ENCODE results near the gene HNF1B. TPM values are rescaled to one million over a fixed set of nuclear protein-coding genes. Genes with fewer than 3 reads are reported as not detected.
A peak's percentile ranks its signal among the peaks of the same experiment; 100 is the strongest.
"Not testable (repeated sequence)": the region's sequence is repeated elsewhere in the genome, so short reads cannot be mapped to it uniquely, and the experiment has no call there.

HNF1B gene, protein sequence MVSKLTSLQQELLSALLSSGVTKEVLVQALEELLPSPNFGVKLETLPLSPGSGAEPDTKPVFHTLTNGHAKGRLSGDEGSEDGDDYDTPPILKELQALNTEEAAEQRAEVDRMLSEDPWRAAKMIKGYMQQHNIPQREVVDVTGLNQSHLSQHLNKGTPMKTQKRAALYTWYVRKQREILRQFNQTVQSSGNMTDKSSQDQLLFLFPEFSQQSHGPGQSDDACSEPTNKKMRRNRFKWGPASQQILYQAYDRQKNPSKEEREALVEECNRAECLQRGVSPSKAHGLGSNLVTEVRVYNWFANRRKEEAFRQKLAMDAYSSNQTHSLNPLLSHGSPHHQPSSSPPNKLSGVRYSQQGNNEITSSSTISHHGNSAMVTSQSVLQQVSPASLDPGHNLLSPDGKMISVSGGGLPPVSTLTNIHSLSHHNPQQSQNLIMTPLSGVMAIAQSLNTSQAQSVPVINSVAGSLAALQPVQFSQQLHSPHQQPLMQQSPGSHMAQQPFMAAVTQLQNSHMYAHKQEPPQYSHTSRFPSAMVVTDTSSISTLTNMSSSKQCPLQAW
- total RNA-seq = 10 to 100 TPM; 40.6 to 42.8 TPM
- long read RNA-seq, partial matches to known transcripts = 9 of 20 reads
- long read RNA-seq, other reads (novel, unspliced or antisense) = 11 of 20 reads

DNA sequence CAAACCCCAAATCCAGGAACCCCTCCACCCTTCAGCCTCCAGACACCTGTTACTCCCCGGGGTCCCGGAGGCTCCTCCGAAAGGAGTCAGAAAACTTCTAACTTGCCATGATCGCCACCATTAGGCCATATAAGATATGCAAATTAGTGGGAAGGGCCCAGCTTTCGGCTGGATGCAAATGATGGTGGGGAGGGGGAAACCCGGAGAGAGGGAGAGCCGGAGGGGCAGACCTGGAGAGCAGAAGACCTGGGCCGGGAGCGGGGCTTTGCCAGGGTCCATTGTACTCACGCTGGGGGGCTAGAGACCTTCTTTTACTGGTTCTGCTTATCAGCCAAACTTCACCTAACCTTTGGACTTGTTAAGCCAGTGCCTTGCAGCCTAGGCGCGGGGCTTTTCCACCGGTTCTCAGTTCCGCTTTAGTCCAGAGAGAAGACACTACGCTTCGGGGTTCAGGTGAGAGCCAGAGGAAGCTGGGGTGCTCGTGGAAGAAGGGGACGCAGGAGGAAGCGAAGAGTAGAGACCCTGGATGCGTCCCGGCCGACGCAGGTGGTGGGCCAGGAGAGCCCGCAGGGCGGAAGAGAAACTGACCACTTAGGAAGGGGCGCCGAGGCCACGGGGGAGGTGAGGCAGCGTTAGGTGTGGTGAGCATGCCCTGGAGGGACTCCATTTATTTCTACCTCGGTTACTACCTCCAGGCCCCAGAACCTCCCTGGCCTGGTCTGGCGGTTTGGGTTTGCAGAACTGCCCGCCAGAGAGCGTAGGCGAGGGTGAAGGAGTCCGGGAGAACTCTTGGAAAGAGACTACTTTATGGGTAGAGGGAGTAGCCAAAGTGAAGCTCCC, at the start of gene HNF1B:
HNF1B (minus strand) TSS at position 99 of the 840 bp plus-strand sequence. CDS start 175 bp downstream, outside the sequence.
- DNase-seq (peak; percentile 74 to 83), ATAC-seq (peak; percentile 56)
- intact Hi-C loops (cut with DNase I, micrococcal nuclease) = no loop called here

DNA sequence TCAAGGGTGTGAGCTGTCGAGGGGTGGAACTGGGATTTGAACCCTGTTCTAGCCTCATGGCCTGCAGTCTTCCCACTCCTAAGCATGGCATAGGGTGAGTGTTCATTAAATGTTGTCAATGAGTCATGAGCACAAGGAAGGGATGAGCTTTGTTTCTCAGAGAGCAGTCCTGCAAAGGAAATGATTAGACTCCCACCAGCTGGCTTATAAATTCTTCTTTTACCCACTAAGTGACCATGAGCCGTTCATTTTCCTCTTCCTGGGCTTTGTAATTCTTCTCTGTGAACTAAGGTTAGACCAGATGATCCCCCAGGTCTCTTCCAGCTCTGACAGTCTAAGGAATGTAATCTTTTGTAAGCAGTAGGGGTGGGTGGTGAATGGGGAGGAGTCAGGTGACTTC, 47.9 kb upstream of the HNF1B start:
- intact Hi-C loops (cut with DNase I, micrococcal nuclease) = no loop called here
- ATAC-seq (no peak), DNase-seq (no peak)

DNA sequence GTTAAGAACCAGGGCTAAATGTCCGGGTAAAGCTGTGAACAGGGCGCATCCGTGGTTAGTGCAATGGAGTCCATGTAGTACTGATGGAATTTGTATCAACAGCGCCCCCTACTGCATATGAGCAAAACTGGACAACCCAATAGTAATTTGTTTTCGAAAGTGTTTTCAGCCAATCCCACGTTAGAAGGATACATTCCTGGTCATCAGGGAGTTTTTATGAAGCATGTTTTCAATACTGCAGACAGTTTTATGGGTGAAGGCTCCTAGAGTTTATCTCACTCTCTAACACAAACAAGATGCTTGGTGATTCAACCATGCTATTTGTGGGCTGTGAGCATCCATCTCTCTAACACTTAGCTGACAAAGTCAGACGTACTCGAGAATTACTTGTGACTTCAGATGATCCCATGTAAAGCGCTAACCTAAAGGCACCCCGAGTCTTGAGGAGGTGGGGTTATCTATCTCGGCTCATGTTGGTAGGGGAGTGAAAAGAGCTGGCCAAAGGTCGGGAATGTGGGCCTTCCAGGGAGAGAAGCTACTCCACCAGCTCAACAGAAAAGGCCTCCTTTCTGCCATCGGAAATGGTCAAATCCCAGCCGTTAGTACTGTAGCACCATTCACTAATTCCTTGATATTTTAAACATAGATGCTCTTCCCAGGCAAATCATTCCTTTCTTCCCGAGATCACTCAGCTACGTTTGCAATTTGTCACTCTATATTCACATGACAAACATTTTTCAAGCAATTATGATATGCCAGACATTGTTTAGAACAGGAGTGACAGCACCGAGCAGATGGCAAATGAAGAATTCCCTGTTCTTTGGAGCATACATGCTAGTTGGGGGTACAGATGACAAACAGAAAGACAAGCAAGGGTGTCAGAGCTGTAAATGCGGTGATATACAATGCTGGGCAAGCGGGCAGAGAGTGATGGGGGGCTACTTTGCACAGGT, 46.9 kb upstream of the HNF1B start:
- intact Hi-C loops (cut with DNase I, micrococcal nuclease) = no loop called here
- DNase-seq (peak in 1 of 2 donors; percentile 48), ATAC-seq (peak; percentile 23)

- intact Hi-C loops (cut with DNase I, micrococcal nuclease) = no loop called here
- ATAC-seq (no peak), DNase-seq (no peak)
Observed at GRCh38 chr17:37789771-37790541, 45.1 kb upstream of the HNF1B start.

DNA sequence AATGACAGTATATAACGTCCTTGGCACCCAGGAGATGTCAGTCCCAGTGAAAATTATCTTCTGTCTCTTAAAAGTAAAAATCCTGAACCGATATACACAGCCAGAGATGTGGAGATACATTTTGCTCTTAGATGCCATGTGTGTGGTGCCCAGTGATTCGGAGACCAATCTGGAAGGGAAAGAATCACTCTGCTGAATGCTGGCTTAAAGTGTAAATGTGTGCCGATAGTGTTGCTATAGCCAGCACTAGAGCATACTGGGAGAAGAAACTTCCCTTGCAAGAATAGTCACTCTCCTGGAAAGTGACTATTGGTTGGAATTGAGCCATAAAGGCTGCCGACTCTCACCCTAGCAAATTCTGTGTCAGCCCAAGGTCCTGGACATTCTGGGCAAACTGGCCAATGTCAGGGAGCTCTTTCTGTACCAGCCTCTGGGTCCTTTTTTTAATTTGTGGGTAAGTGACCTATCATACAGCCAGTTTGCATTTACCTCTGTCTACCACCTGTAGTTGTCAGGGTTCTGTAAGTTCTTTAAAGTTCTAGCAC, 44.2 kb upstream of the HNF1B start:
- ATAC-seq (peak; percentile 45), DNase-seq (no peak)
- intact Hi-C loops (cut with DNase I, micrococcal nuclease) = no loop called here

GRCh38 chr17:37788526-37788925, 43.7 kb upstream of the HNF1B start:
- ATAC-seq = peak; percentile 75
- intact Hi-C loops (cut with DNase I, micrococcal nuclease) = no loop called here
- no peak for DNase-seq

- peak; percentile 87 to 90 for DNase-seq
- intact Hi-C loops (cut with DNase I, micrococcal nuclease) = no loop called here
- ATAC-seq = peak; percentile 83
Observed at GRCh38 chr17:37787055-37787757, 42.3 kb upstream of the HNF1B start.

DNA sequence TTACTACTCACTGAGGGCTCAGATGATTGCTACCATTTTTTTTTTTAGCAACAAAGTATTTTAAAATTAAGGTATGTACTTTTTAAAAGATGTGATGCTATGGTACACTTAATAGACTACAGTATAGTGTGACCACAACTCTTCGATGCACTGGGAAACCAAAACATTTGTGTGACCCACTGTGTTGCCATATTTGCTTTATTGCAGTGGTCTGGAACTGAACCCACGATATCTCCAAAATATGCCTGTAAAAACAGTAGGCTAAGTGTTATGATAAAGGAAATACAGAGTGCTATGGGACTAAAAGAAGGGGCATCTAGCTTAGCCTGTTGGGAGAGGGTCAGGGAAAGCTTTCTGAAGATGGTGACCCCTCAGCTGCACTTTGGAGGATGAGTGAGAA, 41.6 kb upstream of the HNF1B start:
- ATAC-seq (no peak), DNase-seq (no peak)
- intact Hi-C loops (cut with DNase I, micrococcal nuclease) = no loop called here

GRCh38 chr17:37782460-37782859, 37.6 kb upstream of the HNF1B start:
- intact Hi-C loops (cut with DNase I, micrococcal nuclease); ATAC-seq; DNase-seq: not testable (repeated sequence)

DNA sequence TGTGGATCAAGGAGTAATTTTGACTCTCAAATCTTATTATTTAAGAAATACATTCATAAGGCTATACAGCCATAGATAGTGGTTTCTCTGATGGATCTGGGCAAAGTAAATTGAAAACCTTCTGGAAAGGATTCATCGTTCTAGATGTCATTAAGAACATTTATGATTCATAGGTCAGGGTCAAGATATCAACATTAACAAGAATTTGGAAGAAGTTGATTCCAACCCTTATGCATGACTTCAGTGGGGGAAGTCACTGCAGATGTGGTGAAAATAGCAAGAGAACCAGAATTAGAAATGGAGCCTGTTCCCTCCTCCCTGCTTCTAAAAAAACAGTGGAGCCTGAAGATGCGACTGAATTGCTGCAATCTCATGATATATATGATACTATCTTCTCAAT, 36.6 kb upstream of the HNF1B start:
- no peak for ATAC-seq
- DNase-seq = no peak
- intact Hi-C loops (cut with DNase I, micrococcal nuclease) = no loop called here

DNA sequence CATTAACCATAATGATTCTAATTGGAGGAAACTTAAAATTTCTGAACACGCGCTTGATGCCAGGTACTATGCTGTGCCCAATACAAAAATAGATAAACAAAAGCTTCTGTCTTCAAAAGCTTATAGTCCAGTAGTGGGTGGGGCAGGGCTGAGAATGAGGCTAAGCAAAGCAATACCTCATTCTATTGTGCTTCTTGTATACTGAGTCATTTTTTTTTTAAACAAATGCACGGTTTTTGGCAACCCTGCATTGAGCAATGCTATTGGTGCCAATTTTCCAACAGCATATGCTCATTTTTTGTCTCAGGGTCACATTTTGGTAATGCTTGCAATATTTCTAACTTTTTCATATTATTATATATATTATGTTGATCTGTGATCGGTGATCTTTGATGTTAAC, 34.7 kb upstream of the HNF1B start:
- ATAC-seq = peak; percentile 76

GRCh38 chr17:37774504-37774903, 29.6 kb upstream of the HNF1B start:
- ATAC-seq (peak; percentile 8), DNase-seq (no peak)
- intact Hi-C loops (cut with DNase I, micrococcal nuclease) = no loop called here

More for the DNA sequence above, 34.7 kb upstream of the HNF1B start:
- DNase-seq = no peak
- intact Hi-C loops (cut with DNase I, micrococcal nuclease) = no loop called here

GRCh38 chr17:37772982-37773381, 28.1 kb upstream of the HNF1B start:
- no peak for DNase-seq
- no peak for ATAC-seq
- intact Hi-C loops (cut with DNase I, micrococcal nuclease) = no loop called here

DNA sequence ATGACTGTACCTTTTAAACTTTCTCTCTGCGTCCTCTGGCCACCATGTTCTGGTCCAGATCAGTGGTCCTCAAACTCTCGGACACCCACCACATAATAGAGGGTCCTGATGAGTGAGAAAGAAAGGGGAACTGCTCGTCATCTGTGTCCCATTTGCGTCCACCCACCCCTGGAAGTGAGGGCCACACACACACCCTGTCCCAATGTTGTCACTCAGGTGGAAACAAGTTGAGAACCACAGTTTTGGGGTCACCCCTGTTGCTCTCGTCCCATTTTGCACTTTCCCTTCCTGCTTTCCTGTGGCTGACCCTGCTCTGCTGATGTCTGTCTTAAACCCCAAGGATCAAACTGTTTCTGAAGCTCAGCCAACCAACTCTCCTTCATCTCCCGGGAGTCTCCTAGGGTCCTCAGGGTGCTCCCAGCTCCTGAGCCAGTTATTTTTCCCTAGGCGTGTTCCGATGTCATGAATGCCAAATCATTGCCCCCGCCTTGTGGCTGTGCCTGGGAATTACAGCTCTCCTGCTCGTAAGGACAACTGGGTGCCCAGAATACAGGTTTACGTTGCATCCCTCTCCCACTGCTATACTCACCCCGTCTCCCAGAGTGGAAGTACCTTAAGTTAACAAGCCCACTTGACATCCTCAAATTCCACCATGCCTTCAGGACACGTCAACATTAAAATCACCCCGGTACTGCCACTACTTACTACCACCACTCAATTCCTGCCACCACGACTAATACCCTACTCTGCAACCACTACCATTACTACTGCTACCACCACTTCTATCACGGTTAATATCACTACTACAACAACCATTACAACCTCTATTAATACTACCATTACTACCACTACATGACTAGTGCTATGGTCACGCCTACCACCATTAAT, 26.0 kb upstream of the HNF1B start:
- intact Hi-C loops (cut with DNase I, micrococcal nuclease) = no loop called here
- ATAC-seq (peak; percentile 88), DNase-seq (peak; percentile 51 to 86)

DNA sequence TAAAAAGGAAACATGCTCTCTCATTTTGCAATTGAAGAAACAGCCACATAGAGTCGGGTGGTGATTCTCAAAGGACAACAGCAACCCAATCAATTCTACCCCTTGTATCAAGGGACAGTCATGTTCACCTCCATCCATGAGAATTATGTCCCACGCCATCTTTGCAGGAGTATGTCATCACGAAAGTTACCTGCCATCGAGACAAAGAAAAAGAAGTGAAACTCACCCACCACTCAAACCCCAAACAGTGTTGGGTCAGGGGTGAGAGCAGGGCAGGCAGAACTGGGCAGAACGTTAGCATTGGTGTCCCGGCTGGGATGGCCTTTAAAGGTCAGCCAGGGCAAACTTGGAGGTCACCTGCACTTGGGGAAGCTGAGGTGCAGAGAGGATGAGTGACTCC, 24.2 kb upstream of the HNF1B start:
- DNase-seq = no peak
- no peak for ATAC-seq
- intact Hi-C loops (cut with DNase I, micrococcal nuclease) = no loop called here

DNA sequence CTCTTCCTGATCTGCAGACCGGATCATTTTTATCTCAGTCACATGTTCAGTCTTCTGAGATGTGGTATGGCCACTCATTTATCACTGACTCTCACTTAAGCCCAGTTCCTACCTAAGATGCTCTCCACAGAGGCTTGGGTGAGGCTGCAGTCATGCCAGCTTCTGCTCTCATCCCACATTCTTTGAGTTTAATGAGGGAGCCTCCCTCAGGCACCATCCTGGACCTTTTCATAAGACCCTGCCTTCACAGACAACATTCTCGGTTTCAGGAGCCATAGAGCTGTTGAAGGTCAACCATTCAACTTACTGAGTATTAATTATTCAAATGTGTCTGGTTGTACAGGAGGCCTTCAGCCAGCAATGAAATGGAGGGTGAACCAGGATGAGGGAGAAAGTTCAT, 23.6 kb upstream of the HNF1B start:
- DNase-seq (no peak), ATAC-seq (no peak)
- intact Hi-C loops (cut with DNase I, micrococcal nuclease) = no loop called here

Data from left colon (tissue), 2 donors.